Activated T-cell treated with anti-CD3 and anti-CD28 coated beads for 48 hours (primary cell): ENCODE measurements around the gene RPL29.

Experiments used
- DNase-seq: peaks from one replicate; pipeline ENCODE4 v3.0.0-alpha.2; 2020; ENCODE audit warnings: low read depth

The RPL29 gene

DNA sequence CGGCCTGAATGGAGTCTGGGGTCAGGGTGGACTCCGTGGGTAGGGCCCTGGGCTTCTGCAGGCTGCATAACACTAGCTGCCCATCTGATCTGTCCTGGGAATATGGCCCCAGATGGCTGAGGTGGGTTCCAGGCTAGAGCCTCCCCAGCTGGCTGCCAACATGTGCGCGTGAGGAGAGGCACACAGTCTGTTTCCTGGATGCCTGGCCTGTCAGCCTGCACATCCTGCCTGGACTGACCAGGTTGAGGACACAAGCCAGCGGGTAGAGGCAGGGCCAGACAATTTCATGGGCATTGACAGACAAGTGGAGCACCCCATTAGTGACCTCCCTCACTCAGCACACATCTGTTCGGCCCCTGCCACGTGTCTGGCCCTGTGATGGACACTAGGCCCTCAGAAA, 29.8 kb upstream of the RPL29 start:
- DNase-seq: no peak

DNA sequence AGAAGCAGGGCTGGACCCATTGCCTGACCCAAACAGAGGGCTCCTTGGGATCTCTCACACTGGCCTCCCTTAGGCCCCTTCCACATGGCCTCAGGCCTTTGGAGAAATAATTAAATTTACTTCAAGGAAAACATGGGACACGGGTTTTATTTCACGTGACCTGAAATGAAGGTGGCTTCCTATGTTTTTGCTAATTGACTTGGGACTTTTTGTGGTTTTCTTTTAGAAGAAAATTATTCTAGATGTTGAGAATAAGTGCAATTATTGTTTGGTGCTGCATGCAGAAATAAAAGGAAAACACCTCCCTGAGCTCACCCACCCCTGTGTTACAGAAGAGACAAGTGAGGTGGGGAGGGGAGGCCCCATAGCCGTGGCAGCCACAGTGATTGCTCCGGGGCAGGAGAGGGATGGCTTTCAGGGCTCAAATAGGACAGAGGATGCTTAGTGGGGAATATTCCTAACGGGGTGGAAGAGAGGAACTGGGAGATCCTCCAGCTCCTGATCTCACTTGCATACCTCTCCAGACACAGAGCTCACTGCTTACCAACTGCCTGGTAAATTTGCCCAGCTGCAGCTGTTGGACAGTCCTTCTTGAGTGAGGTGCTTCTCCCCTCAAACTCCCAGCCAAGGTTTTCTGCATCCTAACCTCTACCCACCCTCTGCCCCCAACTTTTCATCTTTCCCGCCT, 29.2 kb upstream of the RPL29 start:
- no peak for DNase-seq

DNA sequence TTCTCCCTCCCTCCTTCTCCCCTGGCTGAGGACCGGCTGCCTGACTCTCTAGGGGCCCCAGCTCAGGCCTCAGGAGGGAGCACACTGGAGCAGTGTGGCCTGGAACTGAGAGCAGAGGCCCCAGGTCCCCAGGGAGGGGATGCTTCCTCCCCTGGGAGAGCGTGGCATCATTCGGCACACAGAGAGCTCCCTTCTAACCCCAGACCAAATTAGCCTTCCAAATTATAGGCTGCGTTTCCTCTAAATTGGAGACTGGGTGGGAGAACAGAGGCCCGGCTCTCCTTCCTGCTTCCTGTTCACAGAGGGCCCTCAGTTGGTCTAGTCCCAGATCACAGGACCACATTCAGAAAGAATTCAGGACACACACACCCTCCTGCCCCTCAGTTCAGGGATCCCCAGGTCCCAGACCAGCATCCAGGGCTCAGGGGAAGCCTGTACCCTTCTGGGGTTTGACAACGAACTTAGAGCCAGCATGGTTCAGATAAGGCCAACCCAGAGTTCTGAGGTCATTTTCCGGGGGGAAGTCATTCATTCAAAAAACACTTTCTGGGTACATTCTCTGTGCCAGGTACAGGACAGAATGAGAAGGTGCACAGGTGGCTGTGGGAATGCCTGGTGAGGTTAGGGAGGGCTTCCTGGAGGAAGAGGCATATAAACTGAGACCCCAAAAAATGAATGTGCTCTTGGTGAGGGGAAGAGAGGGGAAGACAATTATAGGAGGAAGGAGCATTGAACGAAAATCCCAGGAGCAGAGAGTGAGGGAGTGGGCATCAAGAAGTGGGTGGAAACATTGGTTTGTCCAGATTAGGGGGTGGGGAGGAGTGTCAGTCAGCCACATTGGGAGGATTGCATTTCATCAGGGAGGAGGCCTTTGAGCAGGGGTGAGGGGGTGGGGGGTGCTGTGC, 28.4 kb upstream of the RPL29 start:
- DNase-seq: no peak

DNA sequence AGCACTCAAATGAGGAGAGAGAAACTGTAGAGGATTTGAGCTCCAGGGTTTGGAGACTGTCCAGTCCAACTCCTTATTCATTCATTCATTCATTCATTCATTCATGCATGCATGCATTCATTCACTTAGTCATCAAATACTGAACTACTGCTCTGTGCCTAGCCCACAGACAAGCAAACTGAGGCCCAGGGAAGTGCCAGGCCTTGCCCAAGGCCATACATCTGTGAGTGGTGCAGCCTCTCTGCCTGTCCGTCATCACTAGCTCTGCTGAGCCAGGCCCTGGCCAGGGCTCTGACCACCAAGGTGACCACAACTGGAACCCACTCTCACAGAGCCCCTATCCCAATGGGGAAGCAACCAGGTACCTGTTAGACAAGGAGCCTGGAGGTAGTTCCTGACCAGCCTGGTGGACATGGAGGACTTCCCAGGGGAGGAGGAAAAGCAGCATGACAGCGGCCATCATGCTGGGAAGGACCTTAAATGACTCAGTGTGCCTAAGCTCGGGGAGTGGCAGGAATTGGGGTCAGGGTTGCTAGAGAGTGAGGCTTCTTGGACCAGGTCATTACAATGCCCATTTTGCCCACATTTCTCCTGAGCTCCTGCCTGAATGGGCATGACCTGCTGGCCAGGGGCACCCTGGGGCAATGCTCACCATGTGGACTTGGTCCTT, 27.5 kb upstream of the RPL29 start:
- DNase-seq: no peak

DNA sequence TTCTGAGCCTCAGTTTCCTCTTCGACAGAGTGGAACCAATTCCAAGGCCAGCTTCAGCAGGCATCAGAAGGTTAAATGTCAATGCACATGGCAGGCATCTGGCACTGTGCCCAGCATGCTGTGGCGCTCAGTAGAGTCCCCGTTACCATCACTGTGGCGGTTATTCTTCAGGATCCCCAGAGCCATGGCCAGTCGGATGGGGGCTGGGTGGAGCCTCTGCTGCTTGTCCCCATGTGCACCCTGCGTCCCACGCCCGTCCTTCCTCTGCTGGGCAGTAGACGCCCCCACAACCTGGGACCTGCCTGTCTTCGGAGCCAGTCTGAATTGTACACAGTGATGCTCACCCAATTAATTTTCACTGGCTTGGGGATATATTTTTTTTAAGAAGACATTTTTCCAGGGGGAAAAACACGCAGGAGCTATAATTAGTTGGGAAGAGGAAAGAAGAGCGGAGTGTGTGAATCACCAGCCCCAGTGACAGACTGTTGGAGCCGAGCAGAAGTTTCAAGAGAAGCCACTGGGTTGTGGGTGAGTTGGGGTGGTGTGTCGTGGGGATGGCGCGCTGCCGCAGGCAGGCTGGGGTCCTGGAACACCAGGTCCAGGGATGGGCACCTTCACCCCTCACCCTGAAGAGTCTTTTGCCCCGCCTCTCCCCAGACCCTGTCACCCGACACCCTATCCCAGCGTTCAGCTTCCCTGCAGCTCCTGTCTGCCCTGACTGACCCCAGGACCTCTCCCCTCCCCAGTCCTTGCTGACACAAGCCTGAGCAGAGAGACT, 26.8 kb upstream of the RPL29 start:
- no peak for DNase-seq

DNA sequence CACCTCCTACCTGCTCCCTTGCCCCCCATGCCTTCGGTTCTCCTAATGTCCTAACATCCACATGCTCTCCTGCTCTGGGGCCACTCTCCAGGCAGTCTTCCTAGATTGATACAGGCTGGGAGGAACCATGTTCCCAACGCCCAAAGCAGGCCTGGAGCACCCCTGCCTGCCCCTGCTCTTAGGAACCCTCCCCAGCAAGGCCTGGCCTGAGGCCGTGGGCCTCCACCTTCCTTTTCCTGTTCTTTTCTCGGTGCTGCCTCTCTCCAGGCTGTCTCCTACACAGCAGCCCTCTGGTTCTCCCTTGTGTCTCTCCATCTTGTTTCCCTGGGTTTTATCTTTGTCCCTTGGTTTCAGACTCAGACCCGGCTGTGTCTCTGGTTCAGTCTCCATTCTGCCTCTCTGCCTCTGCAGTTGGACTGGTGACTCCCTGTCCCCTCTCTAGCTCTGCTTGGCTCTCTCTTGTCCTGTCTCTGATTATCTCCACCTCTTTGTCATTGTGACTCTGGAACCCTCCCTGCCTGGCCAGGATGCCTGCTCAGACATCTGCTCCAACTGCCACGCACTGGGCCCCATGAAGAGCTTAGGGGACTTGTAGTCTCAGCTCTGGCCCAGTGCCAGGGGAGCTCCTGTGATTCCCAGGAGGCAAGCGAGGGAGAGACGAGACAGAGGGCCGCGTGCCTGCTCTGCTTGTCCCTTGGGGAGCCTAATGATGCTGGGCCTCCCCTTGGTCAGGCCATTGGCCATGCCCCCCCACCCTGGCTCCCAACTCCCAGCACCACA, 26.0 kb upstream of the RPL29 start:
- no peak for DNase-seq

- no peak for DNase-seq
Measured at GRCh38 chr3:52020796-52021195, 25.1 kb upstream of the RPL29 start.

- no peak for DNase-seq
Measured at GRCh38 chr3:52019352-52020080, 23.8 kb upstream of the RPL29 start.

GRCh38 chr3:52018319-52019000, 22.8 kb upstream of the RPL29 start:
- no peak for DNase-seq

- DNase-seq: no peak
Measured at GRCh38 chr3:52017586-52017985, 21.9 kb upstream of the RPL29 start.

- DNase-seq: no peak
Measured at GRCh38 chr3:52015438-52016228, 19.9 kb upstream of the RPL29 start.

DNA sequence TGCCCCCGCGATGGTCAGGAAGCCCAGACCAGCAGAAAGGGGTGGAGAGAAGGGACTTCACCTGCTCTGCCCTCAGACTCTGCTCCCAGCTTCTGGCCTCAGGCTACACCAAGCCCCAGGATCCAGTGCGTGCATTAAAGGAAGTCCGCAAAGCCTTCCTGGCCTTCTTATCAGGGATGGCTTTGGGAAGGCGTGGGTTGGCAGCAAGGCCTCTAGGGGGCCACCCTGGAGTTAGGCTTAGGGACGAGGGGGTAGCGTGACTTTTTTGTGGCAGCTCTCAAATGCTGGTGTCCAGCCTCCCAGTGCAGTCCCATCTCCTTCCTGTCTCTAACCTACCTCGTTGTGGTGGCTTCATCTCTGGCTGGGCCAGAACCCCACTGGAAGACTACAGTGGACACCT, 18.9 kb upstream of the RPL29 start:
- no peak for DNase-seq

DNA sequence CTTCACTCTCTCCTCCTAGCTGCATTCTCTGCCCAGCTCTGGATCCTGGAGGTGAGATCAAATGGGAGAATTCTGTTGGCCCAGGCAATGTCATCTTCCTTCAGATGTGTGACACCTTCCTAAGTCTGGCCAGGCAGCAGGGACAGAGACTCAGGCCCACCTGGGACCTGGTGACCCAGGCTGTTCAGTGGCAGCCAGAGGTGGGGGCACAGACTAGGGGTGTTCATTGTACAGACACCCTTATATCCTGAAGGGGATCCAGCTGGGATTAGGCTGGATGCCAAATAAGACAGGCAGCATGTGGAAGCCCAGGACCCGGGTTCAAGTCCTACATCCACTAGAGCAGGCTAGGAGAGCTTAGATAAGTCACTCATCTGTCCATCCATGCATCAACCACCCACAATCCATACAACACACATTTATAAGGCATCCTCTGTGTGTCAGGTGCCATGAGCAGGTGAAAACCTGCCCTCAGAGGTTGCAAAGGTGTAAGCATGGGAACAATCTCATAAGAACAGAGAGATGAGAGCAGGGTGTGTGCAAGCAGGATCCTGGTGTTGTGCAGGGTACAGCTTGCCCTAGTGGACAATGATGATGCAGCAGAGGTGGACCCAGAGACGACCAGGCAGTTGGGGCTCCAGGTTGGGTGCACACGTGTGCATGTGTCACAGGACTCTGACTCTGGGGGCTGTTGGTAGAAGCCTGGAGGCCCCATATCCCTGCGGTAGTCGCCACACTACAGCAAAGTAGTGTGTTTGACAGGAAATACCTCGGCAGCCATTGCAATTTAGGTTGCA, 18.3 kb upstream of the RPL29 start:
- no peak for DNase-seq

GRCh38 chr3:52012699-52013098, 17.0 kb upstream of the RPL29 start:
- DNase-seq: no peak

DNA sequence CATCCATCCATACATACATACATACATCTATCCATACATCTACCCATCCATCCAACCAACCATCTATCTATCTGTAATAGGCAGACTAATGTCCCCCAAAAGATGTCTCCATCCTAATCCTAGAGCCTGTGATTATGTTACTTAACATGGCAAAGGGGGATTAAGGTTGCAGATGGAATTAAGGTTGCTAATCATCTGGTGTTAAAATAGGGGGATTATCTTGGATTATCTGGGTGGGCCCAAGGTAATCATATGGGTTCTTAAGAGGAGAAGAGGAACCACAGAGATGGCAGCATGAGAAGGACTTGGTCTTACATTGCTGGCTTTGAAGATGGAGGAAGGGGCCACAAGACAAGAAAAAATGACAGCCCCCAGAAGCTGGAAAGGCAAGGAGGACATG, 14.7 kb upstream of the RPL29 start:
- DNase-seq: no peak

DNA sequence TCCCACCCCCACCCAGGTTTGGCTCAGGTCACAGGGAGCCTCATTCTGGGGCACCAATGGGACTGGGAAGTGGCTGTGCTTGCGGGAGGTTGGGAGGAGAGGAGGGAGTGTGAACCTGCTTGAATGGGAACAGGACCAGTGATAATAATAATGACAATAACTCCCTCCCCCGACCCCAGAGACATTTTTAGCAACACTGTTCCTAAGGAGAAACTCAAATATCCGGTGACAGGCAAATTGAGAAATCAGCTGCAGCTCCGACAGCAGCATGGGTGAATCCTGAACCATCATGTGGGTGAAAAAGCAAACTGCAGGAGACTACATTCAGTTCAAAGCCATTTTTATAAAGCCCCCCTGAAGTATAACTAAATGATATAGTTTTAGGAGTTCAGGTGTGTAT, 11.6 kb upstream of the RPL29 start:
- DNase-seq: no peak

DNA sequence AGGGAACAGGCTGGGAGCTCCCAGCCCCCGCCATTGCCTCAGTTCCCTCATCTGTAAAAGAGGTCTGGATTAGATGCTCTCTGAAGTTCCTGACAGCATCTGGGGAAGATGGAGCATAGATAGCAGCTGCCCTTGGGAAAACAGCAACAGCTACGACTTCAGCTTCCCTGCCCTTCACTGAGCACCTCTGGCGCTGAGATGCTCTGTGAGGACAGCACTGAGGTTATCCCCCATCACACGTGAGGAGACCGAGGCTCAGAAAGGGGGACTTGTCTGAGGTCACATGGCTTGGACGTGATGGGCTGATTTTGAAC, 11.1 kb upstream of the RPL29 start:
- no peak for DNase-seq

DNA sequence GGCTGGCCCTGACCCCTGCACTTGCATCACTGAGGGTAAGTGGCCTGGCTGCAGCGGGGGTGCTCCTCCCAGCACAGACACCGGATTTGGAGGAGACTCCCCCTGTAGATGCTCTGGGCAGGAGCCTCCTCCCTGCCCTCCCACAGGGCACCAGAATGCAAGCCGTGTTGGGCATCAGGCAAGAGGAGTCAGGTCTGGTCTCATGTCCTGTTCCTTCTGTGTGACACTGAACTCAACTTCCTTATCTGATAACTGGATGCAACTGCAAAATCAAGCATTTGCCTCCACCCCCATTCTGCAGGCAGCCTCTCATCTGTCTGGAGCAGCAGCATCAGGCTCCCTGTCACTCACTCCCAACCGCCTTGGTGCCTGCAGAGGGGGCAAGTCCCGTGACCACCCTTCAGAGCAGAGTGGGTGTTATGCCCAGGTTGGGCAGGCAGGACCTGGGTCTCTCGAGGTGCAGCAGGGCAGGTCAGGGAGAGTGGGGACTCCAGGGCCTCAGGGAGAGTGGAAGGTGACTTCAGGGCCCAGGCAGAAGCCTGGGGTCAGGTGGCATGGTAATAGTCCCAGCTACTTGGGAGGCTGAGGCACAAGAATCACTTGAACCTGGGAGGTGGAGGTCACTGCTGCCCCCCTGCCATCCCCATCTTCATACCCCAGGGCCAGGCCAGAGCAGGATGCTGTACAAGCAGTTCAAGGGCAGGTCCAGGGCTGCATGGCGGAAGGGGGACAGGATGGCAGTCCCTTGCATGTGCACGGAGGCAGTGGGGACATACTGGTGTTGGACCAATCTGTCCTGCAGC, 10.5 kb upstream of the RPL29 start:
- no peak for DNase-seq
